ENCODE measurements around the gene HOXB4. TPM values are rescaled to one million over a fixed set of nuclear protein-coding genes. Genes with fewer than 3 reads are reported as not detected.

HOXB4 gene
- total and polyA plus RNA-seq, 2 donors from 2014 or later, result 4.4 to 22.6 TPM

- peaks cover 41 to 62% (median 51%) of the 10 kb centered on the region in 3 donors for H3K4me1 ChIP-seq (ENCODE audit: control insufficient read depth in 2 of 3, insufficient read depth in 2 of 3, low read depth in 1 of 3, low read length in 3 of 3)
- H3K4me3 ChIP-seq (ENCODE audit: low read length in 3 of 3), result peak overlapping the region in 2 of 3 donors; percentile 39 to 45
- TF ChIP-seq CTCF (IDR thresholded peaks at IDR 0.05; ENCODE audit: borderline replicate concordance, extremely low read depth, insufficient read depth), result no peak
- H3K9ac ChIP-seq (ENCODE audit: low read length in 3 of 3), result peak overlapping the region in 1 of 3 donors; percentile 65
- H3K36me3 ChIP-seq (ENCODE audit: control insufficient read depth in 2 of 3, insufficient read depth in 3 of 3, low read length in 3 of 3), result peaks cover 2 to 8% (median 5%) of the 10 kb centered on the region in 3 donors
- H3K27ac ChIP-seq (ENCODE audit: low read depth in 2 of 2, low read length in 2 of 2), result peak overlapping the region; percentile 19 to 77
- no peaks in the 10 kb centered on the region for H3K9me3 ChIP-seq (ENCODE audit: control insufficient read depth in 2 of 3, insufficient read depth in 1 of 3, low read length in 3 of 3)
- no peaks in the 10 kb centered on the region for H3K27me3 ChIP-seq (ENCODE audit: control insufficient read depth, insufficient read depth, low read length)
- FAIRE-seq, result no peak
- intact Hi-C loops (cut with DNase I), result no loop called here
- no peak for DNase-seq
Observed at GRCh38 chr17:48565022-48565554, 13.1 kb downstream of the HOXB4 start.

- Histone ChIP-seq H3K4me1 (ENCODE audit: control insufficient read depth in 2 of 3, insufficient read depth in 2 of 3, low read depth in 1 of 3, low read length in 3 of 3) (peaks cover 41 to 62% (median 56%) of the 10 kb centered on the region in 3 donors), H3K27ac (ENCODE audit: low read depth in 2 of 2, low read length in 2 of 2) (peak overlapping the region; percentile 77 to 78), H3K27me3 (ENCODE audit: control insufficient read depth, insufficient read depth, low read length) (no peaks in the 10 kb centered on the region), H3K36me3 (ENCODE audit: control insufficient read depth in 2 of 3, insufficient read depth in 3 of 3, low read length in 3 of 3) (peaks cover 2 to 8% (median 5%) of the 10 kb centered on the region in 3 donors), H3K9me3 (ENCODE audit: control insufficient read depth in 2 of 3, insufficient read depth in 1 of 3, low read length in 3 of 3) (no peaks in the 10 kb centered on the region), H3K9ac (ENCODE audit: low read length in 3 of 3) (peak overlapping the region in 2 of 3 donors; percentile 61 to 65), H3K4me3 (ENCODE audit: low read length in 3 of 3) (peak overlapping the region; percentile 39 to 54 (median 45))
- TF ChIP-seq CTCF (IDR thresholded peaks at IDR 0.05; ENCODE audit: borderline replicate concordance, extremely low read depth, insufficient read depth), result no peak
- DNase-seq, result peak in 2 of 5 donors; percentile 53 to 79
- intact Hi-C loops (cut with DNase I), result no loop called here
- FAIRE-seq, result no peak
Observed at GRCh38 chr17:48564188-48565021, 13.7 kb downstream of the HOXB4 start.

- Histone ChIP-seq H3K4me3 (ENCODE audit: low read length in 3 of 3) (no peak overlapping the region), H3K9ac (ENCODE audit: low read length in 3 of 3) (peak overlapping the region in 1 of 3 donors; percentile 4), H3K9me3 (ENCODE audit: control insufficient read depth in 2 of 3, insufficient read depth in 1 of 3, low read length in 3 of 3) (no peaks in the 10 kb centered on the region), H3K27ac (ENCODE audit: low read depth in 2 of 2, low read length in 2 of 2) (peak overlapping the region; percentile 28 to 39), H3K36me3 (ENCODE audit: control insufficient read depth in 2 of 3, insufficient read depth in 3 of 3, low read length in 3 of 3) (peaks cover 2 to 8% (median 5%) of the 10 kb centered on the region in 3 donors), H3K27me3 (ENCODE audit: control insufficient read depth, insufficient read depth, low read length) (no peaks in the 10 kb centered on the region), H3K4me1 (ENCODE audit: control insufficient read depth in 2 of 3, insufficient read depth in 2 of 3, low read depth in 1 of 3, low read length in 3 of 3) (peaks cover 41 to 66% (median 59%) of the 10 kb centered on the region in 3 donors)
- no peak for TF ChIP-seq CTCF (IDR thresholded peaks at IDR 0.05; ENCODE audit: borderline replicate concordance, extremely low read depth, insufficient read depth)
- FAIRE-seq (no peak), DNase-seq (no peak)
- intact Hi-C loops (cut with DNase I), result no loop called here
Observed at GRCh38 chr17:48563867-48564187, 14.3 kb downstream of the HOXB4 start.
